ENCODE results near the gene KIF3C. TPM values are rescaled to one million over a fixed set of nuclear protein-coding genes. Genes with fewer than 3 reads are reported as not detected.

Gene KIF3C
- total and polyA plus RNA-seq, 2 donors from 2014 or later: 1.9 to 4.8 TPM

- H3K36me3 ChIP-seq (ENCODE audit: control insufficient read depth in 2 of 3, insufficient read depth in 3 of 3, low read length in 3 of 3): no peaks in the 10 kb centered on the region
- H3K27ac ChIP-seq (ENCODE audit: low read depth in 2 of 2, low read length in 2 of 2): no peak overlapping the region
- H3K9ac ChIP-seq (ENCODE audit: low read length in 3 of 3): no peak overlapping the region
- intact Hi-C loops (cut with DNase I): no loop called here
- H3K27me3 ChIP-seq (ENCODE audit: control insufficient read depth, insufficient read depth, low read length): no peaks in the 10 kb centered on the region
- no peak for TF ChIP-seq CTCF (IDR thresholded peaks at IDR 0.05; ENCODE audit: borderline replicate concordance, extremely low read depth, insufficient read depth)
- no peak overlapping the region for H3K4me3 ChIP-seq (ENCODE audit: low read length in 3 of 3)
- FAIRE-seq (no peak), DNase-seq (no peak)
- no peaks in the 10 kb centered on the region for H3K9me3 ChIP-seq (ENCODE audit: control insufficient read depth in 2 of 3, insufficient read depth in 1 of 3, low read length in 3 of 3)
- H3K4me1 ChIP-seq (ENCODE audit: control insufficient read depth in 2 of 3, insufficient read depth in 2 of 3, low read depth in 1 of 3, low read length in 3 of 3): no peaks in the 10 kb centered on the region
These were observed 94.6 kb downstream of the KIF3C start for GRCh38 chr2:25887624-25888242.

GRCh38 chr2:25885933-25886332, 96.4 kb downstream of the KIF3C start:
- H3K9ac ChIP-seq (ENCODE audit: low read length in 3 of 3): no peak overlapping the region
- no peak overlapping the region for H3K4me3 ChIP-seq (ENCODE audit: low read length in 3 of 3)
- no peaks in the 10 kb centered on the region for H3K9me3 ChIP-seq (ENCODE audit: control insufficient read depth in 2 of 3, insufficient read depth in 1 of 3, low read length in 3 of 3)
- DNase-seq: no peak
- intact Hi-C loops (cut with DNase I): no loop called here
- TF ChIP-seq CTCF (IDR thresholded peaks at IDR 0.05; ENCODE audit: borderline replicate concordance, extremely low read depth, insufficient read depth): no peak
- no peaks in the 10 kb centered on the region for H3K27me3 ChIP-seq (ENCODE audit: control insufficient read depth, insufficient read depth, low read length)
- FAIRE-seq: no peak
- H3K4me1 ChIP-seq (ENCODE audit: control insufficient read depth in 2 of 3, insufficient read depth in 2 of 3, low read depth in 1 of 3, low read length in 3 of 3): no peaks in the 10 kb centered on the region
- no peaks in the 10 kb centered on the region for H3K36me3 ChIP-seq (ENCODE audit: control insufficient read depth in 2 of 3, insufficient read depth in 3 of 3, low read length in 3 of 3)
- H3K27ac ChIP-seq (ENCODE audit: low read depth in 2 of 2, low read length in 2 of 2): no peak overlapping the region

GRCh38 chr2:25881764-25882163, 100.5 kb downstream of the KIF3C start:
- Histone ChIP-seq H3K9ac (ENCODE audit: low read length in 3 of 3) (no peak overlapping the region), H3K9me3 (ENCODE audit: control insufficient read depth in 2 of 3, insufficient read depth in 1 of 3, low read length in 3 of 3) (no peaks in the 10 kb centered on the region), H3K4me1 (ENCODE audit: control insufficient read depth in 2 of 3, insufficient read depth in 2 of 3, low read depth in 1 of 3, low read length in 3 of 3) (peaks cover 0 to 4% (median under 1%) of the 10 kb centered on the region in 3 donors), H3K27me3 (ENCODE audit: control insufficient read depth, insufficient read depth, low read length) (no peaks in the 10 kb centered on the region), H3K27ac (ENCODE audit: low read depth in 2 of 2, low read length in 2 of 2) (no peak overlapping the region), H3K4me3 (ENCODE audit: low read length in 3 of 3) (no peak overlapping the region), H3K36me3 (ENCODE audit: control insufficient read depth in 2 of 3, insufficient read depth in 3 of 3, low read length in 3 of 3) (no peaks in the 10 kb centered on the region)
- DNase-seq (no peak), FAIRE-seq (no peak)
- intact Hi-C loops (cut with DNase I): no loop called here
- no peak for TF ChIP-seq CTCF (IDR thresholded peaks at IDR 0.05; ENCODE audit: borderline replicate concordance, extremely low read depth, insufficient read depth)

Measured in kidney (tissue), 14 donors.